HG03039 (cell line): ENCODE measurements around the gene NCCRP1.

Source experiments
- ATAC-seq: cut with Tn5 transposase; IDR thresholded peaks from one replicate; pipeline ENCODE4 v1.9.1; 2021; ENCODE audit warnings: mild to moderate bottlenecking, moderate library complexity; ENCODE audit not compliant: unreplicated experiment

The NCCRP1 gene

GRCh38 chr19:39196860-39197562 is at the start of gene NCCRP1:
Gene NCCRP1, plus strand, starts transcription at chr19:39196964. Its CDS starts 19 bp downstream, at chr19:39196983.
- no peak for ATAC-seq

GRCh38 chr19:39147480-39147879 is 49.3 kb upstream of the NCCRP1 start:
- no peak for ATAC-seq

- ATAC-seq, result no peak
Measured at GRCh38 chr19:39148939-39149529, 47.7 kb upstream of the NCCRP1 start.

GRCh38 chr19:39150235-39150634 is 46.5 kb upstream of the NCCRP1 start:
- no peak for ATAC-seq

GRCh38 chr19:39150807-39151600 is 45.8 kb upstream of the NCCRP1 start:
- no peak for ATAC-seq

GRCh38 chr19:39152066-39152465 is 44.7 kb upstream of the NCCRP1 start:
- no peak for ATAC-seq

GRCh38 chr19:39154100-39154628 is 42.6 kb upstream of the NCCRP1 start:
- no peak for ATAC-seq

- ATAC-seq, result no peak
Measured at GRCh38 chr19:39154629-39155100, 42.1 kb upstream of the NCCRP1 start.

- ATAC-seq, result no peak
Measured at GRCh38 chr19:39155114-39155700, 41.6 kb upstream of the NCCRP1 start.

GRCh38 chr19:39155741-39156140 is 41.0 kb upstream of the NCCRP1 start:
- no peak for ATAC-seq

GRCh38 chr19:39156326-39157230 is 40.2 kb upstream of the NCCRP1 start:
- ATAC-seq, result no peak

GRCh38 chr19:39157275-39157996 is 39.3 kb upstream of the NCCRP1 start:
- no peak for ATAC-seq

GRCh38 chr19:39157997-39158389 is 38.8 kb upstream of the NCCRP1 start:
- no peak for ATAC-seq

GRCh38 chr19:39158646-39159260 is 38.0 kb upstream of the NCCRP1 start:
- ATAC-seq, result no peak

- ATAC-seq, result no peak
Measured at GRCh38 chr19:39160523-39160861, 36.3 kb upstream of the NCCRP1 start.

- no peak for ATAC-seq
Measured at GRCh38 chr19:39160889-39161672, 35.7 kb upstream of the NCCRP1 start.

- ATAC-seq, result no peak
Measured at GRCh38 chr19:39162441-39163043, 34.2 kb upstream of the NCCRP1 start.

GRCh38 chr19:39163621-39164020 is 33.1 kb upstream of the NCCRP1 start:
- ATAC-seq, result no peak
